Fibroblast of skin of back (primary cell): Measurements from ENCODE around the gene KCP.

Source experiments
- DNase-seq: peaks from one replicate; pipeline ENCODE4 v3.0.0-alpha.2; 2013

KCP gene

DNA sequence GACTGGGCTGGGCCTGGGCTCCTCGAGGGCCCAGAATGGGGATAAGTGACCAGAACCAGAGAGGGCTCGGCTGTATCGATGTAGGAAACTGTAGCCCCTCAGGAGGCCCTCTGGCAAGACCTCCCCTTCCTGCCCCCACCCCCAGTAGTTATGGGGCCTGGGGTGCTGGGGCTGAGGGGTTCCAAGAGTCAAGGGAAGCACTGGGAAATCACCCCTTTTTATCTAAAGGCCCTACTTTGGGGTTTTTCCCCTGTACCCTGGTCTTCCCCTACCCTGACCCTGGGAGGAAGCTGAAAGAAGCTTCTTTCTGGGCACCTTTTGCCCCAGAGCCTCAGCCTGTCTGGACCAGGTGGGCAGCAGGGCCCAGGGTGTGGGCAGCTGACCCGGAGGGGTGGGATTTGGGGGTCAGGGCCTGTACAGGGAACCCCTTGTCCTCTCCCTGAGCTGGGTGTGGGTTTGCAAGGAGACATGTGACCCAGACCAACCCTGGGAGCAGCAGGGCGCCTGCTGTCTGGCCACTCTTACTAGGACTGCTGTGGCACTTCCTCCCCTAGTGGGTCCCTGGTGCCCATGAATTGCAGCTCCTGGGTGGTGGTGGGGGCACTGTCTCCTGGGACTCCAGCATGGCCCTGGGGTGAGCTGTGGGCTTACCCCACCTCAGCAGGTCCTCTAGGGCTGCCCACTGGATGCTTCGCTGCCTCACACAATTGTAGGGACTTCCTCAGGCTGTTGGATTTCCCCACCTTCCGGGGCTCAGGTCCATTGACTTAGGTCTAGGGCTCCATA lies 28.8 kb upstream of the KCP start:
- DNase-seq: no peak

- DNase-seq: no peak
Observed at GRCh38 chr7:128938544-128939074, 28.1 kb upstream of the KCP start.

- DNase-seq: no peak
Observed at GRCh38 chr7:128937647-128938543, 27.4 kb upstream of the KCP start, which contains the start of gene IRF5. Gene IRF5 (plus strand): TSS chr7:128937927. CDS start chr7:128942082, 4,155 bp downstream.

DNA sequence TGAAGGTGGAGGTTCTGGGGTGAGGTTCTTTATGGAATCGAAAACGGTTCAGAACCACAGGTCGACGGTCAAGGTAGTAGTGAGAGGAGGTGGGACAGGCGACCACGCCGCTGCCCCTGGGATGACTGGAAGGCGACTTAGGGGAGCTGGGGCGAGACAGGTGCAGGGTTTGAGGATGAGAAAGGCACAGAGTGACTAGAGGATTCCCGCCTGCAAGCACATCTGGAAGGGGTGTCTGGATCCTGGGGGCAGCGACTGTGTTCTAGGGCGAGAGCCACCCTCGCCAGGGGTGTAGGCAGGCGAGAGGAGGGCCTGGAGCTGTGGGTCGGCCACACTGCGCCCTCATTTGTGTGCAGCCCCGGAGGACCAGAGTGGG lies 26.8 kb upstream of the KCP start:
- no peak for DNase-seq

DNA sequence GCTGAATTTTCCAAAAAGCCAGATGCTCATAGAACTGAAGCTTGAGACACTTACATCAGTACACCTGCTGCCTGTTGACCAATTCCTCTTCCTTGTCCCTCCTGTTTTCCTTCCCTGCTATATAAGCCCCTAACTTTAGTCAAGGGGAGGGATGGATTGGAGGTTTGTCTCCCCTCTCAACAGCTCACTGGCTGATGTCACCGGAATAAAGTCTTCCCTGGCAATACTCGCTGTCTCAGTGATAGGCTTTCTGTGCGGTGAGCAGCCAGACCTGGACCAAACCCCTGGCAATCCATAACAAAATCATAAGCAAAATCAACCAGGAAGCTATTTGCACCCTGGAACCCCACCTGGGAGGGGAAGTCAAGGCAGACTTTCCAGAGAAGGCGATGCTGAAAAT lies 26.3 kb upstream of the KCP start:
- no peak for DNase-seq

- DNase-seq: no peak
Observed at GRCh38 chr7:128935342-128935730, 24.8 kb upstream of the KCP start.

GRCh38 chr7:128934361-128935341 lies 24.1 kb upstream of the KCP start:
- no peak for DNase-seq

- DNase-seq: peak; percentile 23
Observed at GRCh38 chr7:128933180-128933891, 22.8 kb upstream of the KCP start.

- no peak for DNase-seq
Observed at GRCh38 chr7:128932862-128933179, 22.3 kb upstream of the KCP start.

DNA sequence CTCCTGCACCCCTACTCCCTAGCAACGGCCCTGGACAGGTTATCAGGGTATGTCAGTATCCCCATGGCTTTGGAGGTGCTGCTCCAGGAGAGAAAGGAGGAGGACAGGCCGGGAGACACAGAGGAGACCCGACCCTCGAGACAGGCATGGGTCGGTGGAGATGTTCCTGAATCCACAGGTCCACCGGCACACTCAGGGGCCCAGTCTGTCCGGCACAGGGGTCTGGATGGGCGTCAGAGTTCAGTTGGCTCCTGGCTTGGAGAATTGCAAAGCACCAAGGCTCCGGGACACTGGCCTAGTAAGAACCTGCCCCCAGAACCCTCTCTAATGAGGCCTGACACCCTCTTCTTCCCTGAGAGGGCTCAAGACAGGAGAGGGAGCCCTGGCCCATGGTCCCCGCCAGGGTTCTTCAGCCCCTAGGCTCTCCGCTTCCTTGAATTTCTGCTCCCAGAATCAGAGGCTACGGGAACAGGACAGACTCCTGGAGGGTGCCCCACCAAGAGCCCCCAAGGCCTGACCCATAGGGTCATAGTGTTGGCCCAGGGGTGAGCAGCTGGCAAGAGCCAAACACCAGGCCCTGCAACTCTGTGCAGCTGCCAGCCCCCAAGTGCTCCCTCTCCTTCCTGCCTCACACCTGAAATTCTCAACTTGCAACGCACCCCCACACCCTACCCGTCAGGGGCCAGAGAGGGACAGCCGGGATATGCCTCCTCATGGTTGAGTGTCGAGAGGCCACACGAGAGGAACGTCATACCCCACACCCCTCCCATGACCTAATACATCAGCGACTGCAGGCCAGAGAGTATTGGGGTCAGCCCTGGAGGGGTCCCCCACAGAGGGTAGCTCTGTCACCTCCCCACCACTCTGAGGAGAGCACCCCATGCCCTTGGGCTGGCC lies 21.7 kb upstream of the KCP start:
- no peak for DNase-seq

DNA sequence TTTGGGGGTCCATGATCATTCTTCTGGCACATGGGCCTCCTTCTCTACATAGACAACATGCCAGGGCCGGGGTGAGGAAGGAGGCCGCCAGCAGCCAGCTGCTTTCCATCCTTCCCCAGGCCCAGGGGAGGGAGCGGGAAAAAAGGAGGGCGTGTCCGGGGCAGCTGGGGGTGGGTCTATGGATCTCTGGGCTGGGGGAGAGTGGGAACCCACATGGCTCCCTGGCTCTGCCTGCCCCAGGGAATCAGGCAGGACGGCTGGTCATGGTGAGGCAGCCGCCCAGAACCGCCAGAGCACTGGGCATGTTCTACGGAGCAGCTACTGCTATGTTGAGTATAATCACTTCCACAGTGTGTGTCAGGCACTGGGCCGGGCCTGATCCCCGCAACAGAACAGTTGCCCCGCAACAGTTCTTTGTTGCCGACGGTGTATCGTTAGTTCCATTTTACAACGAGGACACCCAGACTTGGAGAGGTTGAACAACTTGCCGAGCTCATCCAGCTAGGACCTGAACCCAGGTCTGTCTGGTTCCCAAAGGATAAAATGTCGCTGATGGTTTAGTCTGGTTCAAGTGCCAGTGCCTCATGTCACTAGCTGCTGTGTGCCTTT lies 20.8 kb upstream of the KCP start:
- no peak for DNase-seq

GRCh38 chr7:128928882-128929788 lies 18.6 kb upstream of the KCP start:
- no peak for DNase-seq

DNA sequence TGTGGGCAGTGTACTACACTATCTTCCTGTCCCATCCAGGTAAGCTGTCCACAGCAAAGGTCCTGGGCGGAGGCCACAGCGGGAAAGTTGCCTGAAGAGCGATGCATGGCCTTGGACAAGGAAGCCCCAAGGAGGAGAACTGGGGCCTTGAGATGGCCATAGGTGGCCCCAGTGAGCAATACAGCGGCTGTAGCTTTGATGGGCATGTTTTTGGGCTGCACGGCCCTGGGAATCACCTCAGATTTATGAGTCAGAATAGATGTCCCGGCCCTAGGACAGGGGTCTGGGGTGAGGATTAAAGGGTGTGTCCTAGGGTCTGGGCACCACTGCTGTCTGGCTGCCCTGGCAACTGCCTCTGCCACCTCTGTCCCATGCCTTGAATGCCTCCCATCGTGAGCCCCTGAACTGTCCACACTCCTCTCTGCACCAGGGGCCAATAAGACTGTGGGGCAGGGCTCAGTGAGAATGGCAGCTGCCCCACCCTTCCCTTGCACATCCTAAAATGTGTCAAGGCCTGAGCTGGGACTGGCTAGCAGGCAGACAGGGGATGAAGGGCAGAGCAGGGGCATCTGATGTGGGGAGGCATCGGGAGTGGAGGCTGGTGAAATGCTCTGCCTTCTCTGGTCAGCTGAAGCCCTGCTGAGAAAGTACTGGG lies 17.8 kb upstream of the KCP start:
- no peak for DNase-seq

GRCh38 chr7:128924707-128925588 lies 14.4 kb upstream of the KCP start:
- DNase-seq: no peak

DNA sequence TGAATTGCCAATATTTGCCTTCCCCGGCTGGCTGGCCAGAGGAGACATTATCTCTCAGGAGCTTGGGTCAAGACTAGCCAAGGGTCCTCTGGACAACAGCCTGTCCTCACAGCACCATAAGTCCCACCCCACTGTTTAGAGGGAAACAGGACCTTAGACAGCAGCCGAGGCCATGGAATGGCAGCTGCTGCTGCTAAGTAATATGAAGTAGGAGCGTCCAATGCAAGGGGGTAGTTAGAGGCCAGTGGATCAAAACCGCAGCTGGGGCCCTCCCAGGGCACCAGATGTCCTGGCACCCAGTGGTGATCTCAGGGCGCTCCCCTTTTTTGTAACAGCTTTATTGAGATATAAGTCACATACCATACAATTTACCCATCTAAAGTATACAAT lies 12.9 kb upstream of the KCP start:
- DNase-seq: no peak

GRCh38 chr7:128922496-128923410 lies 12.2 kb upstream of the KCP start:
- DNase-seq: no peak
